ENCODE data around the gene EFNA5. TPM values are rescaled to one million over a fixed set of nuclear protein-coding genes. Genes with fewer than 3 reads are reported as not detected.

EFNA5 gene
- total and polyA plus RNA-seq, 5 donors from 2014 or later, result 0.73 TPM; not detected in 4

GRCh38 chr5:107618242-107618641 is 52.5 kb downstream of the EFNA5 start:
- no peaks in the 10 kb centered on the region for H3K36me3 ChIP-seq (ENCODE audit: control insufficient read depth, insufficient read depth, low read length)
- H3K27ac ChIP-seq (ENCODE audit: insufficient read depth, low read length, poor library complexity, severe bottlenecking), result no peak overlapping the region
- Mint-ChIP-seq H3K27ac (no peak overlapping the region), H3K4me1 (no peaks in the 10 kb centered on the region), H3K9me3 (no peaks in the 10 kb centered on the region), H3K36me3 (no peaks in the 10 kb centered on the region), H3K4me3 (no peak overlapping the region), H3K27me3 (no peaks in the 10 kb centered on the region)
- no peak overlapping the region for H3K4me3 ChIP-seq (ENCODE audit: low read depth, low read length)
- no peaks in the 10 kb centered on the region for H3K9me3 ChIP-seq (ENCODE audit: control insufficient read depth in 2 of 2, low read length in 2 of 2)
- no peaks in the 10 kb centered on the region for H3K27me3 ChIP-seq (ENCODE audit: control insufficient read depth, insufficient read depth, low read length)
- ATAC-seq (ENCODE audit: low read depth in 2 of 2) (no peak), DNase-seq (no peak)
- H3K4me1 ChIP-seq (ENCODE audit: control insufficient read depth, insufficient read depth, low read length, poor library complexity, severe bottlenecking), result no peaks in the 10 kb centered on the region

GRCh38 chr5:107617052-107617451 is 53.7 kb downstream of the EFNA5 start:
- Mint-ChIP-seq H3K4me3 (no peak overlapping the region), H3K9me3 (no peaks in the 10 kb centered on the region), H3K27ac (no peak overlapping the region), H3K36me3 (no peaks in the 10 kb centered on the region), H3K4me1 (no peaks in the 10 kb centered on the region), H3K27me3 (no peaks in the 10 kb centered on the region)
- no peak for ATAC-seq (ENCODE audit: low read depth in 2 of 2)
- H3K9me3 ChIP-seq (ENCODE audit: control insufficient read depth in 2 of 2, low read length in 2 of 2), result no peaks in the 10 kb centered on the region
- no peak overlapping the region for H3K27ac ChIP-seq (ENCODE audit: insufficient read depth, low read length, poor library complexity, severe bottlenecking)
- no peaks in the 10 kb centered on the region for H3K4me1 ChIP-seq (ENCODE audit: control insufficient read depth, insufficient read depth, low read length, poor library complexity, severe bottlenecking)
- H3K4me3 ChIP-seq (ENCODE audit: low read depth, low read length), result no peak overlapping the region
- no peaks in the 10 kb centered on the region for H3K27me3 ChIP-seq (ENCODE audit: control insufficient read depth, insufficient read depth, low read length)
- no peak for DNase-seq
- no peaks in the 10 kb centered on the region for H3K36me3 ChIP-seq (ENCODE audit: control insufficient read depth, insufficient read depth, low read length)

- Mint-ChIP-seq H3K27me3 (no peaks in the 10 kb centered on the region), H3K4me1 (no peaks in the 10 kb centered on the region), H3K36me3 (no peaks in the 10 kb centered on the region), H3K4me3 (no peak overlapping the region), H3K27ac (no peak overlapping the region), H3K9me3 (no peaks in the 10 kb centered on the region)
- ATAC-seq (ENCODE audit: low read depth in 2 of 2) (no peak), DNase-seq (no peak)
- H3K4me3 ChIP-seq (ENCODE audit: low read depth, low read length), result no peak overlapping the region
- no peaks in the 10 kb centered on the region for H3K9me3 ChIP-seq (ENCODE audit: control insufficient read depth in 2 of 2, low read length in 2 of 2)
- H3K36me3 ChIP-seq (ENCODE audit: control insufficient read depth, insufficient read depth, low read length), result no peaks in the 10 kb centered on the region
- H3K27ac ChIP-seq (ENCODE audit: insufficient read depth, low read length, poor library complexity, severe bottlenecking), result no peak overlapping the region
- H3K27me3 ChIP-seq (ENCODE audit: control insufficient read depth, insufficient read depth, low read length), result no peaks in the 10 kb centered on the region
- no peaks in the 10 kb centered on the region for H3K4me1 ChIP-seq (ENCODE audit: control insufficient read depth, insufficient read depth, low read length, poor library complexity, severe bottlenecking)
These were observed 54.5 kb downstream of the EFNA5 start for GRCh38 chr5:107616213-107616612.

- Histone ChIP-seq H3K9me3 (ENCODE audit: control insufficient read depth in 2 of 2, low read length in 2 of 2) (no peaks in the 10 kb centered on the region), H3K36me3 (ENCODE audit: control insufficient read depth, insufficient read depth, low read length) (no peaks in the 10 kb centered on the region), H3K4me3 (ENCODE audit: low read depth, low read length) (no peak overlapping the region), H3K4me1 (ENCODE audit: control insufficient read depth, insufficient read depth, low read length, poor library complexity, severe bottlenecking) (no peaks in the 10 kb centered on the region), H3K27ac (ENCODE audit: insufficient read depth, low read length, poor library complexity, severe bottlenecking) (no peak overlapping the region), H3K27me3 (ENCODE audit: control insufficient read depth, insufficient read depth, low read length) (no peaks in the 10 kb centered on the region)
- no peak overlapping the region for H3K4me3 Mint-ChIP-seq
- no peak overlapping the region for H3K27ac Mint-ChIP-seq
- no peaks in the 10 kb centered on the region for H3K27me3 Mint-ChIP-seq
- no peak for ATAC-seq (ENCODE audit: low read depth in 2 of 2)
- H3K9me3 Mint-ChIP-seq, result peaks cover 0 to 2% (median 0%) of the 10 kb centered on the region in 7 donors
- no peaks in the 10 kb centered on the region for H3K4me1 Mint-ChIP-seq
- no peak for DNase-seq
- no peaks in the 10 kb centered on the region for H3K36me3 Mint-ChIP-seq
These were observed 55.4 kb downstream of the EFNA5 start for GRCh38 chr5:107615299-107615817.

GRCh38 chr5:107612541-107612940 is 58.2 kb downstream of the EFNA5 start:
- Histone ChIP-seq H3K27ac (ENCODE audit: insufficient read depth, low read length, poor library complexity, severe bottlenecking) (no peak overlapping the region), H3K27me3 (ENCODE audit: control insufficient read depth, insufficient read depth, low read length) (no peaks in the 10 kb centered on the region), H3K9me3 (ENCODE audit: control insufficient read depth in 2 of 2, low read length in 2 of 2) (no peaks in the 10 kb centered on the region), H3K36me3 (ENCODE audit: control insufficient read depth, insufficient read depth, low read length) (no peaks in the 10 kb centered on the region), H3K4me3 (ENCODE audit: low read depth, low read length) (no peak overlapping the region), H3K4me1 (ENCODE audit: control insufficient read depth, insufficient read depth, low read length, poor library complexity, severe bottlenecking) (no peaks in the 10 kb centered on the region)
- Mint-ChIP-seq H3K36me3 (no peaks in the 10 kb centered on the region), H3K4me1 (no peaks in the 10 kb centered on the region), H3K4me3 (no peak overlapping the region), H3K9me3 (peaks cover 0 to 3% (median 0%) of the 10 kb centered on the region in 7 donors), H3K27ac (no peak overlapping the region), H3K27me3 (no peaks in the 10 kb centered on the region)
- DNase-seq, result no peak
- ATAC-seq (ENCODE audit: low read depth in 2 of 2), result no peak

- Mint-ChIP-seq H3K9me3 (peaks cover 0 to 4% (median 0%) of the 10 kb centered on the region in 7 donors), H3K4me3 (no peak overlapping the region), H3K4me1 (no peaks in the 10 kb centered on the region), H3K27me3 (no peaks in the 10 kb centered on the region), H3K36me3 (no peaks in the 10 kb centered on the region), H3K27ac (no peak overlapping the region)
- no peak for DNase-seq
- H3K27me3 ChIP-seq (ENCODE audit: control insufficient read depth, insufficient read depth, low read length), result peaks cover 1% of the 10 kb centered on the region
- no peak overlapping the region for H3K27ac ChIP-seq (ENCODE audit: insufficient read depth, low read length, poor library complexity, severe bottlenecking)
- H3K4me3 ChIP-seq (ENCODE audit: low read depth, low read length), result no peak overlapping the region
- H3K9me3 ChIP-seq (ENCODE audit: control insufficient read depth in 2 of 2, low read length in 2 of 2), result no peaks in the 10 kb centered on the region
- no peaks in the 10 kb centered on the region for H3K4me1 ChIP-seq (ENCODE audit: control insufficient read depth, insufficient read depth, low read length, poor library complexity, severe bottlenecking)
- ATAC-seq (ENCODE audit: low read depth in 2 of 2), result no peak
- H3K36me3 ChIP-seq (ENCODE audit: control insufficient read depth, insufficient read depth, low read length), result no peaks in the 10 kb centered on the region
These were observed 59.9 kb downstream of the EFNA5 start for GRCh38 chr5:107610798-107611197.

GRCh38 chr5:107607671-107608345 is 62.9 kb downstream of the EFNA5 start:
- Histone ChIP-seq H3K27ac (ENCODE audit: insufficient read depth, low read length, poor library complexity, severe bottlenecking) (no peak overlapping the region), H3K4me3 (ENCODE audit: low read depth, low read length) (no peak overlapping the region), H3K27me3 (ENCODE audit: control insufficient read depth, insufficient read depth, low read length) (peaks cover 4% of the 10 kb centered on the region), H3K9me3 (ENCODE audit: control insufficient read depth in 2 of 2, low read length in 2 of 2) (no peaks in the 10 kb centered on the region), H3K4me1 (ENCODE audit: control insufficient read depth, insufficient read depth, low read length, poor library complexity, severe bottlenecking) (no peaks in the 10 kb centered on the region), H3K36me3 (ENCODE audit: control insufficient read depth, insufficient read depth, low read length) (no peaks in the 10 kb centered on the region)
- H3K27ac Mint-ChIP-seq, result no peak overlapping the region
- H3K27me3 Mint-ChIP-seq, result no peaks in the 10 kb centered on the region
- no peak overlapping the region for H3K4me3 Mint-ChIP-seq
- DNase-seq (no peak), ATAC-seq (ENCODE audit: low read depth in 2 of 2) (no peak)
- peaks cover 0 to 4% (median 0%) of the 10 kb centered on the region in 7 donors for H3K9me3 Mint-ChIP-seq
- no peaks in the 10 kb centered on the region for H3K36me3 Mint-ChIP-seq
- no peaks in the 10 kb centered on the region for H3K4me1 Mint-ChIP-seq

GRCh38 chr5:107607196-107607595 is 63.5 kb downstream of the EFNA5 start:
- ATAC-seq (ENCODE audit: low read depth in 2 of 2) (no peak), DNase-seq (no peak)
- Histone ChIP-seq H3K27me3 (ENCODE audit: control insufficient read depth, insufficient read depth, low read length) (peaks cover 4% of the 10 kb centered on the region), H3K4me1 (ENCODE audit: control insufficient read depth, insufficient read depth, low read length, poor library complexity, severe bottlenecking) (no peaks in the 10 kb centered on the region), H3K4me3 (ENCODE audit: low read depth, low read length) (no peak overlapping the region), H3K9me3 (ENCODE audit: control insufficient read depth in 2 of 2, low read length in 2 of 2) (no peaks in the 10 kb centered on the region), H3K27ac (ENCODE audit: insufficient read depth, low read length, poor library complexity, severe bottlenecking) (no peak overlapping the region), H3K36me3 (ENCODE audit: control insufficient read depth, insufficient read depth, low read length) (no peaks in the 10 kb centered on the region)
- Mint-ChIP-seq H3K27ac (no peak overlapping the region), H3K27me3 (no peaks in the 10 kb centered on the region), H3K4me1 (no peaks in the 10 kb centered on the region), H3K36me3 (no peaks in the 10 kb centered on the region), H3K4me3 (no peak overlapping the region), H3K9me3 (peaks cover 0 to 4% (median 0%) of the 10 kb centered on the region in 7 donors)

Data from CD4-positive, CD25-positive, alpha-beta regulatory T cell (primary cell).